AG10803 (cell line): Measurements from ENCODE around the gene C17orf100.

Experiments used
- DNase-seq: peaks from one replicate; pipeline ENCODE4 v3.0.0; 2010; ENCODE audit warnings: low read depth
- H3K4me3 ChIP-seq: 2 replicates; pipeline ENCODE4 v1.5.1; 2011; ENCODE audit warnings: mild to moderate bottlenecking, low read length, control low read depth
- TF ChIP-seq, protein P1 (sequence below): conservative IDR thresholded peaks from 2 replicates; pipeline ENCODE4 v1.5.1; 2011; ENCODE audit warnings: mild to moderate bottlenecking, low read length, control low read depth, inconsistent platforms

Gene C17orf100

DNA sequence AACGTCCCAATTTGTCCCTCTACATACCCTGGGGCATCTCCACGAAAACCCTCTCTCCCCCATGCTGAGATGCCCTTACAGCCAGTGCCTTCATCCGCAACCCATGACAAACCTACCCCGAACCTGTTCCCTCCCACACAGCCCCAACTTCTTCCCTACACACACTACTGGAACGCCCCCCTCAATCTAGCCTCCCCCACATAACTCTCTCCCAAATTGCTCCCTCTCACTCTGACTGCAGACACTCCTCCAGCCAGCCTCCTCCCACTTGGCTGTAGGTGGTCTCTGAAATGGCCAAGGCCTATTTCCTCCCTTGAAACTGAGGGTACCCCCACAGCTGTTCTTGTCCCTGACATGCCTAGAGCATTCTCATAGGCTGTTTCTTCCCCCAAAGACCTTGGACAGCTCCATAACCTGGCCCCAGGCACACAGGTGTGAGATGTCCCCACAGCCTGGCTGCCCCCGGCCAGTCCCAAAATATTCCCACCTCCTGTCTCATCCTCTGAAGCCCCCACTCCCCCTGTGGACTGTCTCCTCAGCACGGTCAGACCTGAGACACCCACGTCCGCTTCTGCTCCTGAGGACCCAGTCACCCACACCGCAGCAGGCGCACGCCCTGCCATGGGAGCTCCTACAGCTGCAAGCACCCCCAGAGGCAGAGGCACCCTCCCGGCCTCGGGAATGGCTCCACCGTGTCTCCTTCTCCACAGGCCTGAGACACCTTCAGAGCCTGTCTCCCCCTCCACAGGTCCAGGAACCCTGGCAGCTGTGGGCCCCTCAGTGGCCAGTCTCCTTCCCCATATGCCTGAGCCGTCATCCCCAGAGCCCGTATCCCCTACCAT is 14.7 kb upstream of the C17orf100 start:
- no peak for DNase-seq
- TF ChIP-seq, protein P1, sequence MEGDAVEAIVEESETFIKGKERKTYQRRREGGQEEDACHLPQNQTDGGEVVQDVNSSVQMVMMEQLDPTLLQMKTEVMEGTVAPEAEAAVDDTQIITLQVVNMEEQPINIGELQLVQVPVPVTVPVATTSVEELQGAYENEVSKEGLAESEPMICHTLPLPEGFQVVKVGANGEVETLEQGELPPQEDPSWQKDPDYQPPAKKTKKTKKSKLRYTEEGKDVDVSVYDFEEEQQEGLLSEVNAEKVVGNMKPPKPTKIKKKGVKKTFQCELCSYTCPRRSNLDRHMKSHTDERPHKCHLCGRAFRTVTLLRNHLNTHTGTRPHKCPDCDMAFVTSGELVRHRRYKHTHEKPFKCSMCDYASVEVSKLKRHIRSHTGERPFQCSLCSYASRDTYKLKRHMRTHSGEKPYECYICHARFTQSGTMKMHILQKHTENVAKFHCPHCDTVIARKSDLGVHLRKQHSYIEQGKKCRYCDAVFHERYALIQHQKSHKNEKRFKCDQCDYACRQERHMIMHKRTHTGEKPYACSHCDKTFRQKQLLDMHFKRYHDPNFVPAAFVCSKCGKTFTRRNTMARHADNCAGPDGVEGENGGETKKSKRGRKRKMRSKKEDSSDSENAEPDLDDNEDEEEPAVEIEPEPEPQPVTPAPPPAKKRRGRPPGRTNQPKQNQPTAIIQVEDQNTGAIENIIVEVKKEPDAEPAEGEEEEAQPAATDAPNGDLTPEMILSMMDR, result no peak

DNA sequence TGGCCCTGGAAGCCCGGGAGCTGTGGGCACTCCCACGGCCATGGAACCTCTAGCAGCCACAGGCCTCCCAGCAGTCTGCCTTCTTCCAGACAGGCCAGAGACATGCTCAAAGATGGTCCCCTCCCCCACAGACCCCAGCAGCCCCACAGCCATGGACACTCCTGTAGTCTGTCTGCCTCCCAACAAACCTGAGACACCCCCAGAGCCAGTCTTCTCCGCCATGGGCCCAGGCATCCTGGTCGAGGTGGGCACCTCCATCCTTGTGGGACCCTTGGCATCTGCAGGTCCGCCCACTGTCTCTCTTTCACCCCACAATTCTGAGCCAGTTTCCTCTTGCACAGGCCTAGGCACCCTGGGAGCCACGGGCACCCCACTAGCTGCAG is 14.1 kb upstream of the C17orf100 start:
- no peak overlapping the region for H3K4me3 ChIP-seq
- no peak for DNase-seq
- TF ChIP-seq, protein P1, result no peak

More for the DNA sequence above, 14.7 kb upstream of the C17orf100 start:
- no peak overlapping the region for H3K4me3 ChIP-seq

DNA sequence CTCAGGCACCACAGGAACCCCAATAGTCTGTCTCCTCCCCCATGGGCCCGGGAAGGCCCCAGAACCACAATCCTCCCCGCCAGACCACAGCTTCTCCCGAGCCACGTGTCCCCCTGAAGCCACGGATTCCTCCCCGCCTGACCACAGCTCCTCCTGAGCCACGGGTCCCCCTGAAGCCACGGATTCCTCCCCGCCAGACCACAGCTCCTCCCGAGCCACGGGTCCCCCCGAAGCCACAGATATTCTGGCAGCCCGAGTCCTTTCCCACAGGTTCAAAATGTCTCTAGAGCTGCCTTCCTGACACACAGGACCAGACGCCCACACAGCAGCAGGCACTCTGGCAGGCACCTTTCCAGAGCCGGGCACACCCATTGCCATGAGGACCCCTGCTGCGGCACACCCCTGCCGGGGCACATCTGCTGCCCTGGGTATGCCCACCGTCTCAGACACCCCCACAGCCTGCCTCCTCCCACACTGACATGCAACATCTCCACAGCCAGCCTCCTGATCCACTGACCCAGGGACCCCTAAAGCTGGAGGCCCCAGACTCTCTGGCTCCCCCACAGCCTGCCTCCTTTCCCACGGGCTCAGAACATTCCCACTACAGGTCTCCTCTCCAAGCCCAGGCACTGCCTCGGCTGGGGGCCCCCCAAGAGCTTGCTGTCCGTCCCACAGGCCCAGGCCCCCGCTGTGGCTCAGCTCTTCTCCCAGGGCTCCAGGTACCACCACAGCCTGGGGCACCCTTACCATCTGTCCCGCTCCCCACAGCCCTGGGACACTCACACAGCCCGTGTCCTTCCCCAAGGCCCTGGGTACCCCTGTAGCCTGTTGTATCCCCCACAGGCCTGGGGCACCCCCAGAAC is 13.3 kb upstream of the C17orf100 start:
- no peak overlapping the region; the same call in 1 of the 2 replicates for H3K4me3 ChIP-seq

DNA sequence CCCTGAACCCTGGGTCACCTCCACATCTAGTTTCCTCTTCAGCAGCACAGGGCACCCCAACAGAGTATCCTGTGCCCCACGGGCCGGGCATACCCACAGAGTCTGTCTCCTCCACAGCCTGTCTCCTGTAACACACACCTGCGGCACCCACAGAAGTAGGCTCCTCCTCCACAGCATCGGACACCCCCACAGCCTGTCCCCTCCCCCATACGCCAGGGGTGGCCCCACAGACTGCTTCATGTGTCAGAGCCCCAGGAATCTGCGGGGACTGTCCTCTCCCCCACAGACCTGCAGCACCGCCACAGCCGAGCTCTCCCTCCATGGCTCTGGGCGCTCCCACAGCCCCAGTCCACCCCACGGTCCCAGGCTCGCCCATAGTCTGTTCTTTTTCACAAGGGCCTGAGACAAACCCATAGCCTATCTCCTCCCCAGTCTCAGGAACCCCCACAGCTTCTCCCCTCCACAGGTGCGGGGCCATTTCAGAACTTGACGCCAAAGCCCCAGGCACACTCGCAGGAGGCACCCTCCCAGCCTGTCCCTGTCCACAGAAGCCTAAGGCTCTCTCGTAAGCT is 12.5 kb upstream of the C17orf100 start:
- no peak for DNase-seq
- H3K4me3 ChIP-seq, result peak overlapping the region; percentile 97
- TF ChIP-seq, protein P1, result no peak

More for the DNA sequence above, 13.3 kb upstream of the C17orf100 start:
- TF ChIP-seq, protein P1, result no peak
- DNase-seq, result no peak

DNA sequence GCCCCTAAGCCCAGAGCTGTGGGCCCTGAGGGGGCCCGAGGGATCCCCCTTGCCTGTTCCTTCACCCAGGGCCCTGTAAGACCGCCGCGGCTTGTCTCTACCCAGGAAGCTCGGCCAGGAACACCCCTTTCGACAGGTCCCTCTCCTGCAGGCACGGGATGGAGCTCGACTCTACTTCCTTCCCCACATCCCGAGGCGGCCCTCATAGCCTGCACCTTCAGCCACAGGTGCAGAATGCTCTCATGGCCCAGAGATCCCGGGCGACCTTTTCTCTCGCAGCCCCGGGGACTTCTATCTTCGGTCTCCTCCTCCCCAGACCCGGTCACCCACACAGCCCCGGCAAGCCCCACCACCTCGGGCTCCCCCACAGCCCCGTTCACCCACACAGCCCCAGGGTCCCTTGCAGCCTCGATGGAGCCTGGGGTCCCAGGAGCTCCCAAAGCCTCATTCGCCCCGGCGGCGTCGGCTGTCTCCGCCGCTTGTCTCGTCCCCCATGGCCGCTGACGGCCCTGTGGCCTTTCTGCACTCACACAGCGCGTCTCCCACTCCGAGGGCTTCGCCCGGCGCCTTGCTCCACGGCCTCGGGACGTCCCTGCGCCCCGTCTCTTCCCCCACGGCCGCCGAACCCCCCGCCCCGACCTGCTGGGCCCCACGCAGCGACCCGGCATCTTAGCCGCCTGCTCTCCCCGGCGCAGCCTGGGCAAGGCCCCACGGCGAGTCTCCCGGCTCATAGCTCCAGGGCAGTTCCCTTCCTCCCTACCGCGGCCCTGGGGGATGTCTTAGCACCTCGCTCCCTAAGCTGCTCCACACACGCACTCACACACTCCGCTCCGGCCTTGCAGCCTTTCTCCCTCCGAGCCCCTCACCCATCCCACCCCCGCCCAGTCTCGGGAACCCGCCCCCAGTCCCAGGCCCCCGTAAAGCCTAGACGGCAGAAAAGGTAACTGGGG is 11.7 kb upstream of the C17orf100 start:
- DNase-seq, result peak; percentile 48
- peak overlapping the region; percentile 97 for H3K4me3 ChIP-seq
- TF ChIP-seq, protein P1, result no peak

DNA sequence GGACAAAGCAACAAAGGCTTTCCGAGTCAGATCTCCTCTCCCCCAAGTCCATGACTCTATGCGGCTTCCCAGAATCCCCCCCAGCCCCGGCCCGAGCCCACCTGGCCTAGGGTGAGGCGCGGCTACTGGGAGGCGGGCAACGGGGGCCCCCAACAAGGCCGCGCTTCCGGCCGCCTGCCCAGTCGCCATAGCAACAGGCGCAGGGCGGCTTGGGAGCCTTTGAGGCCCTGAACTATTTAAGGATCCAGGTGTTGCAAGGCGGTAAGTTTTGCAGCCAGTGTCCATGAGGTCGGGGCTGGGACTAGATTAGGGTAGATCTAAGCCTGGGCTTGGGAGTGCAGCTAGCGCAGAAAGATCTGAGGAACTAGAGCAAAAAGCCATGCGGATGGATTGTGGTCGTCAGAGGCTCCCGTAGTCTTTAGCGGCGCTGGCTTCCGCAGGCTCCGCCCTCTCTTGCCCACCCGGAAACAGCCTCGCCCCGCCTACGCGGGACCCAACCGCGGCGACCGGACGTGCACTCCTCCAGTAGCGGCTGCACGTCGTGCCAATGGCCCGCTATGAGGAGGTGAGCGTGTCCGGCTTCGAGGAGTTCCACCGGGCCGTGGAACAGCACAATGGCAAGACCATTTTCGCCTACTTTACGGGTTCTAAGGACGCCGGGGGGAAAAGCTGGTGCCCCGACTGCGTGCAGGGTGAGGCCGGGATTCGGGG is 10.9 kb upstream of the C17orf100 start, which contains the start of the genes KIAA0753 and TXNDC17:
Gene KIAA0753, minus strand, starts transcription at position 176 of the 711 bp plus-strand sequence. CDS start 5,608 bp downstream, outside the sequence.
Gene TXNDC17, plus strand, starts transcription at position 525 of the 711 bp plus-strand sequence. Its CDS starts 23 bp downstream, at position 548.
- TF ChIP-seq, protein P1, result no peak
- DNase-seq, result peak; percentile 92
- peak within 1 kb of the TSS; percentile 97 for H3K4me3 ChIP-seq
